Activated effector memory CD4-positive, alpha-beta T cell treated with Interleukin-2 at 50 U/mL for 16 hours (primary cell): ENCODE measurements around the gene BNIP2.
"Not testable (repeated sequence)": the region's sequence is repeated elsewhere in the genome, so short reads cannot be mapped to it uniquely, and the experiment has no call there.

Experiments used
- DNase-seq: peaks from one replicate; pipeline ENCODE4 v3.0.0-alpha.2; 2020

The BNIP2 gene

GRCh38 chr15:59688782-59689625, at the start of gene BNIP2:
BNIP2 (minus strand) TSS chr15:59689320; CDS start chr15:59682457, 6,863 bp downstream.
- DNase-seq = peak; percentile 99

- no peak for DNase-seq
These were observed 49.6 kb upstream of the BNIP2 start for GRCh38 chr15:59738676-59739075.

DNA sequence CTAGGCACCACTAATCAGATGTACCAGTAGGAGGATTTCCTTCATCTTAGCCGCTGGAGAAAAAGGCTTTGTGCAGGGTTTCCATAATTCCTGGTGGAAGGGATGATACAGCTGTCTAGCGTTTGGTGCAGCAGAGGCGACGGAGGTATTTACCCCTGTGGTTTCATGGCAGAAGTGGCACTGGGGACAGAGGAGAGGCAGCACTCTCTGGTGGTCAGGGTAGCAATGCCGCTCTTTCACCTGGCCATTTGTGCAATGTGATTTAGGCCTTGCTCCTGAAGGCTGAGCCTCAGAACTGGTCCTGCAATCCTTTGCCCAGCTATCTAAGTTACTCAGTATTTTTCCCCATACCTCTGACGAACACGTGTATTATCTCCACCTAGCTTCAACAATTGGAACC, 47.1 kb upstream of the BNIP2 start:
- no peak for DNase-seq

DNA sequence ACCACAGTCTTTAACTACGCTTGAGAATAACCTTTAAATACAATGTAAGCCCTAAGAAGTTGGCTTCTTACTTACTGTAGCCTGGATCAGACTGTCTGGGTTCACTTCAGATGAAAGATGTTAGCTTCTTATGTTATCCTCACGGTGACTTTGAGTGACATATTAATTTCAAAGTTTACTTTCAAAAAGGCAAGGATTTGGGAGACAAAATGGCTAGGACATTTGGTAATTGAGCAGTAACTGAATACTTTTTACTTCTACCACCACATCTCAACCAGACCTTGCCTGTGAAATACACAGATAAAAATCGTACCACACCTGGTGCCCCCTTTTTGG, 36.0 kb upstream of the BNIP2 start:
- DNase-seq = no peak

GRCh38 chr15:59723687-59724346, 34.7 kb upstream of the BNIP2 start:
- DNase-seq = no peak

- no peak for DNase-seq
These were observed 33.4 kb upstream of the BNIP2 start for GRCh38 chr15:59722476-59722875.

GRCh38 chr15:59722037-59722436, 32.9 kb upstream of the BNIP2 start:
- DNase-seq = no peak

- no peak for DNase-seq
These were observed 32.3 kb upstream of the BNIP2 start for GRCh38 chr15:59721411-59721810.

GRCh38 chr15:59713177-59713576, 24.1 kb upstream of the BNIP2 start:
- DNase-seq = no peak

DNA sequence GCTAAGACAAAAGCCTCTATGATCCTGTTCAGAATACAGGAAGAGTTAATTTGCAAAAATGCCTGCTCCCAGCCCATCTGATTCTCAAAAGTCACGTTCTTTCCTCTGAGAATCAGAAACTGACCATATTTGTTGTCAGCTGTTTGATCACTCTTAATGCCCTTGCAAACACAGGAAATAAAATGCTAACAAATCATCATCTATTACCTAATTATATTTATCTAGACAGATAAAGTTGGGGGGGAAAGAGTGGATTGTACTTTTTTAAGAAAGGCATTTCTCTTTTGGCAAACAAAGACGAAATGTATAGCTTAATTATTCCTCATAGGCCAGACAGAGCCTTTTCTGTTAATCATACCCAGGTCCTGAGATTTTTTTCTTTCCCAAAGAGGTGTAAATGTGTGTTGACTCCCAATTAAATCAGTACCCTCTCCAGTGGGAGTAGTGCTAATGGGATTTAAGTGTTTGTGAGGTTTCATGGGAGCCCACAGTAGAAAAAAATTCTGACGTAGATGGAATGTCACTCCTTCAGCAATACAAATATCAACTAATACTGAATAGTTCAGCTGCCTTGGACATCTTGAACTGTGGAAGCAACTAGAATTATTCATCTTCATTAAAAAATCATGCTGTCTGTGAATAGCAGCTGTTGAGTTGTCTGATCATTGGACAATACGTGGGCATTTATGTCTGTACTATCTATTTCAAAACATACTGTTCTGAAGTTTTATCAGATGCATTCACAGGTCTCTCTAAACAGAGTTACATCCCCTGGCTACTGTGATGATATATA, 22.5 kb upstream of the BNIP2 start:
- no peak for DNase-seq

GRCh38 chr15:59707619-59708018, 18.5 kb upstream of the BNIP2 start:
- no peak for DNase-seq

GRCh38 chr15:59703979-59704796, 15.1 kb upstream of the BNIP2 start:
- no peak for DNase-seq

- DNase-seq = no peak
These were observed 13.2 kb upstream of the BNIP2 start for GRCh38 chr15:59702351-59702750.

DNA sequence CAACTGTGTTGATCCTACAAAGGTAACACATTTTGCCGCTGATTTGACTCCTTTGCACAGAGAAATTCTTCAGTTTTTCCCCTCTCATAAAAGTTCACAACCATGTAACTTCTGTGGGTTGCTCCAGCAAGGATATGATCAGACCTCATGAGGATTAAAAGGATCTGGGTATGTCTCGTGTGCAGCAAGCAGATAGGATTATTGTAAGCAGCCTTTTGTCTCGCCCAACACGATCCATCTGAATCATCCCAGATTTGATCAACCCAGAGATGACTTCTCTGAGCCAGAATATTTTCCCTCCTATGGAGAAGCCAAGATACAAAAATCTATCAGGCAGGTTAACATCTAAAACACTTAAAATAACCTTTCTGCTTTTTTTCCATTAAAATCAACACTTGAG, 12.8 kb upstream of the BNIP2 start:
- no peak for DNase-seq

DNA sequence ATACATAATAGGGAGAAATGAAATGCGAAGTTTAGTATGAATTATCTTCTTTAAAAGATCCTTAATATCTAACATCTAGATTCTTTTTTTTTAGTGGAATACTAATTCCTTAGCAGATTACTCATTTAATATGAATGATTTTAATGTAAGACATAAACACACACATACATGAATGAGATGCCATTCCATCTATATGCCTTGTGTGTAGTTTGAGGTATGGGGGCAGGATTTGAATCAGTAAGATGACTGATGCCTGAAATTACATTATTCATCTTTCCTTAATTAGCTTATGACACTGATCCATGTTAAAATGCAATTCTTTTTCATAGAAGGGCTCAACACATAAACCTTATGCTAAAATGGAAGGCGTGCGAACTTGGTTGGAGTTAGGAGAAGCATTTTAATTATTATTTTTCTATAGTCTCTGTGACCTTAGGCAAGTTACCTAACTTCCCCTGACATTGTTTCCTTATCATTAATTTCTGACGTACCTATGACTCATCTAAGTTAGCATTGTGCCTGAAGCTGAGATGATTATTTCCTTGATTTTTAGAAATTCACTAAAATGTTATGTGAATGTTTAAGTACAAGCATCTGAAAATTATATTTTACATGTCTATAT, 10.8 kb upstream of the BNIP2 start:
- no peak for DNase-seq

GRCh38 chr15:59698065-59698464, 8.9 kb upstream of the BNIP2 start:
- not testable (repeated sequence) for DNase-seq

GRCh38 chr15:59696332-59696731, 7.2 kb upstream of the BNIP2 start:
- no peak for DNase-seq

DNA sequence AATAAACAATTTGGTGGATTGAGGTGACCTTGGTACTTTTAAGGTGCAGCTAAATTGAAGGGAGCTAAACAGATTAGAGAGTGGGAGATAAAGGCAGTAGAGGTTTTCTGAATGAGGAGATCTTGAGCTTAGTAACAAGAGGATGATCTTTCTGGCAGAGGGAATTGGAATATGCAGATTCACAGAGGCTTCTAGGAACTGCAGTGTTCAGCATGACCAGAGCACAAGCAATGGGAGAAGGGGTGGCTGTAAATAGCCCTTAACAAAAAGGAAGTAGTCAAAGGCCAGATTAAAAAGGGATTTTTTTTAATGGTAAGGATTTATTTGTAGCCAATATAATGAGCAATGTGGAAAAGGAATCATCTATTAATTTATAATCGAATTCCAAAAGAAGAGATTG, 5.7 kb upstream of the BNIP2 start:
- no peak for DNase-seq

DNA sequence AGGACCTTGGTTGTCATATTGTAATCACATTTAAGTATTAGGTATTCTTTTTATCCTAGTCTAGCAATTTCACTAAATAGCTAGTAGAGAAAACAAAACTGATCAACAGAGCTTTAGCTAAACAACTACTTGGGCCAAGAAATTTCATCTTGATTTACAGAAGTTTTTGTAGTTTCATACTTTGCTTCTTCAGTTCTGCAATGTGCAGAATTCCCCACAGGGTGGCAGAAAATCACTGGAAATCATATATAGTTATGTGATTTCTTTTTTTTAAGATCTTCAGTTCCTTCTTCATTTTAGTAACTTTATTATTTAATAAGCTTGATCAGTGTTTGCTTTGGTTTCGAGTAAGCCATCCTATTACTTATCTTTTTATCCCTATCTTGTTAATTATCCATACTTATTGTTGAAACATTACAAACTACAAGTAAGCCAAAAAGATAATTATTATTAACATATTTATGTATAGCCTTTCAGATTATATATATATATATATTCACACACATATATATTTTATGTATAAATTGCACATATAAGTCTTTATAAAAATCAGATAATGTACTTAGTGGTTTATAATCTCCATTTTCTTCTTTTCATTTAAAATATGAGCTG, 2.2 kb upstream of the BNIP2 start:
- no peak for DNase-seq

DNA sequence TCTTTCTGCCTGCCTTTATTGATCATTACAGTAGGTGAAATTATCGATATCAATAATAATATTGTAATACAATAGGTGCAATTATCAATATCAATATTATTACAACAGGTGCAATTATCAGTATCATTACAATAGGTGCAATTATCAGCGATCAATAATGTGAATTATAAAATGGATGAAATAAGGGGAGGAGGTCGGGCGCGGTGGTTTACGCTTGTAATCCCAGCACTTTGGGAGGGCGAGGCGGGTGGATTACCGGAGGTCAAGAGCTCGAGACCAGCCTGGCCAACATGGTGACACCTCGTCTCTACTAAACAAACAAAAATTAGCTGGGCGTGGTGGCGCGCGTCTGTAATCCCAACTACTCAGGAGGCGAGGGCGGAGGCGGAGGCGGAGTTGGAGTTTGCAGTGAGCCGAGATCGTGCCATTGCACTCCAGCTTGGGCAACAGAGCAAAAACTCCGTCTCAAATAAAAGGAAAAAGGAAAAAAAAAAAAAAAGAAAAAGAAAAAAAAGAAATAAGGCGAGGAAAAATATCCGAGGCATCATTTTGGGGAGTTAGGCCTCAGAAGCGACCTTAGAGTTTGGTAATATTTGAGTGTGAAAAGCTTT, 611 bp upstream of the BNIP2 start:
- DNase-seq = peak; percentile 64

DNA sequence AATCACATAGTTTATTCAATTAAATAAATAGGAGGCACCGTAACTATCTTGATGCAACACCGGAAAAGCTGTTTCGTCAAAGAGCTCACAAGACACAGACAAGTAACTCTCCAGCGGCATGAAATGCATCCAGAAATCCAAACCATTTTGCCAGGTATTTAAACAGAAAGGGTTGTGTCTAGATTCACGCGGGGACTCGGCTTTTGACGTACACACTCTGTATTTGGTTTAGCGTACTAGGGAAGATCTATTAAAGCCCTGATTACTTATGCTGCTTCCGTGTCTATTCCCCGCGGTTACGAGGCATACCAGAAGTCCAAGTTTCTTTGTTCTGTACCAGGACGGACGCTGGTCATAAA, 718 bp downstream of the BNIP2 start:
- DNase-seq = no peak

DNA sequence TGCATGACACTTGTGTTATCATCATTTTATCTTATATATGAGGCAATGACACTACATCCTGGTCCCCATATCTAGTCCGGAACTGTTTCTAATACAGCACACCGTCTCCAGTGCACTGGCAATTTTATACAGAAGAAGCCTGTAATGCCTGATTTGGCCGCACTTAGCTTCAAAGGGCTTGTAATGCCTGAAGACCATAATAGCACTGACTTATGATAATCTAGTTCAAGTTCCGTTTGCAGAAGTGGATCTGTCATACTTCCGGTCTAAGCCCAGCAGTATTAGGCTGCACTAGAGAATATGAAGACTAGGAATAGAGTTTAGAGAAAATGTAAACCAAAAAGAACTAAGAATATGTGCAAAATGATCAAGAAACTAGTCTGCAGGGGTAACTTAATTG, 1.3 kb downstream of the BNIP2 start:
- DNase-seq = no peak
